Chondrocyte (in vitro differentiated cells): ENCODE results near the gene UTS2R. TPM values are rescaled to one million over a fixed set of nuclear protein-coding genes. Genes with fewer than 3 reads are reported as not detected.
"Not testable (repeated sequence)": the region's sequence is repeated elsewhere in the genome, so short reads cannot be mapped to it uniquely, and the experiment has no call there.

Experiments
- DNase-seq: peaks from one replicate; pipeline ENCODE4 v3.0.0; 2021; ENCODE audit warnings: mixed read lengths, low spot score
- H3K27ac Mint-ChIP-seq: one replicate; pipeline ENCODE4 v1.8.0; 2021; ENCODE audit warnings: mild to moderate bottlenecking, moderate library complexity, mixed read lengths; ENCODE audit not compliant: unreplicated experiment
- H3K27me3 Mint-ChIP-seq: 2 replicates; pipeline ENCODE4 v1.8.0; 2021; ENCODE audit warnings: low read depth, mixed read lengths
- H3K36me3 Mint-ChIP-seq: 2 replicates; pipeline ENCODE4 v1.8.0; 2021; ENCODE audit warnings: low read depth, mixed read lengths
- H3K4me1 Mint-ChIP-seq: 2 replicates; pipeline ENCODE4 v1.8.0; 2021; ENCODE audit warnings: low read depth, mild to moderate bottlenecking, mixed read lengths
- H3K4me3 Mint-ChIP-seq: one replicate; pipeline ENCODE4 v1.8.0; 2021; ENCODE audit warnings: mild to moderate bottlenecking, moderate library complexity, mixed read lengths; ENCODE audit not compliant: unreplicated experiment
- H3K9me3 Mint-ChIP-seq: 2 replicates; pipeline ENCODE4 v1.8.0; 2021; ENCODE audit warnings: low read depth, mixed read lengths
- CTCF ChIP-seq: fragments of 200-600 bp; sonication (generic); IDR thresholded peaks from 2 replicates; pipeline ENCODE4 v1.5.0; 2021; ENCODE audit warnings: antibody characterized with exemption, mild to moderate bottlenecking, moderate library complexity
- total RNA-seq: library from RNA; stranded (reverse); gene quantifications from 3 replicates; pipeline ENCODE4 v1.2.1, GENCODE V29; 2021

UTS2R gene
- total RNA-seq, 1 donor from 2014 or later, result not detected

DNA sequence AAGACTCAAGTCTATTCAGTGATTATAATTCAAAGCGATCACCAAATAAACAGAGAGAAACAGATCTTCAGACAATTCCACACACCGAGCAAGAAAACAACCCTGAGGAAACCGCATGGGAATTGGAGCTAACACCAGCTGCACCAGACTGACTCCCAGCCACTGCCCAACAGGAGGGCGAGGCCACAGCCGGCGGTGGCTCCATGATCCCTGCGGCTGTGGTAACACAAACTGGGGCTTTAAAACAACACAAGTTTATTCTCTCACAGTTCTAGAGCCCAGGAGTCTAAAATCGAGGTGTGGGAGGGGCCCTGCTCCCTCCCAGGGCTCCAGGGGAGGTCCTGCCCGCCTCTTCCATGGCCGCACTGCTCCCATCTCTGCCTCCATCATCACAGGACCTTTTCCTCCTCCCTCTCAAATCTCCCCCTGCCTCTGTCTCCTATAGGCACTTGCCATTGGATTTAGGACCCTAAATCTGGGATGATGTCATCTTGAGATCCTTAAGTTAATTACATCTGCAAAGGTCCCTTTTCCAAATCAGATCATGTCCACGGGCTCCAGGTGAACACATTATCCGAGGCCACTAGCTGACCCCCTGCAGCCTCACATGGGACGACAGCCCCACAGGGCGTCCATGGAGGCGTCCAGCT is 36.8 kb downstream of the UTS2R start:
- no peak for TF ChIP-seq CTCF
- peaks cover 13% of the 10 kb centered on the region for H3K4me1 Mint-ChIP-seq
- H3K36me3 Mint-ChIP-seq, result peaks cover 9% of the 10 kb centered on the region
- H3K4me3 Mint-ChIP-seq, result no peak overlapping the region
- DNase-seq, result no peak
- H3K9me3 Mint-ChIP-seq, result no peaks in the 10 kb centered on the region
- H3K27me3 Mint-ChIP-seq, result no peaks in the 10 kb centered on the region
- no peak overlapping the region for H3K27ac Mint-ChIP-seq

GRCh38 chr17:82408938-82409318 is 37.4 kb downstream of the UTS2R start:
- no peak for TF ChIP-seq CTCF
- Mint-ChIP-seq H3K27ac (no peak overlapping the region), H3K9me3 (no peaks in the 10 kb centered on the region), H3K4me3 (no peak overlapping the region), H3K36me3 (peaks cover 6% of the 10 kb centered on the region), H3K4me1 (peaks cover 13% of the 10 kb centered on the region), H3K27me3 (no peaks in the 10 kb centered on the region)
- no peak for DNase-seq

DNA sequence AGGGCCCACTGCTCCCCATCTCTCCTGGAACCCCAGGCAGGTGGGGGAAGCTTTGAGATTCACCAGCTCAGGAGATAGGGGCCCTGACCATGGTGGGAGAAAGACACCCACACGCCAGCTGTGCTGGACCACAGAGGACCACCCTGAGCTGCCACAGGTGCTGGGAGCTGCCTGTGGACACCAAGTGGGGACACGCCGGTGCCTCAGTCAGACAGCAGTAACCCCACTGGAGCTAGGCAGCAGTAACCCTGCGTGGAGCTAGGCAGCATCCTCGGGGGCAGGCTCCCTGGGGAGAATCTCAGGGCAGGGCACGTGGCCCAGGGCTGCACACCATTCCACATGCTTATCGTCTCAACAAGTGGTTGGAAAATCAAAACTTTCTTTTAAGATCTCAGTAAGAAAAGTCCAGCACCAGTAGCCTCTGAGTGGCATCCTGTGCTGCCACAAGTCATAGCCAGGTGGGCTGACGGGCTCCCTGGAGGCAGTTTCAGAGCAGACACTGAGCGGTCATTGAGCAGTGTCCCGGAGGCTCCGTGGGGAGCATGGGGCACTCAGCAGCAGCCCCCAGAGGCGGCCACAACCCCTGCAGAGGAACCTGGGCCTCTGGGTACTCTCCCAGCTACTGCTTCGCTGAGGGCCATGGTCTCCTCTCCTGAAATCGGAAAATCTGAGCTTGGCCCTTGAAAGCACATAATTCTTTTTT is 38.6 kb downstream of the UTS2R start:
- Mint-ChIP-seq H3K27ac (no peak overlapping the region), H3K4me3 (no peak overlapping the region), H3K4me1 (peaks cover 23% of the 10 kb centered on the region), H3K9me3 (no peaks in the 10 kb centered on the region), H3K36me3 (peaks cover 6% of the 10 kb centered on the region), H3K27me3 (no peaks in the 10 kb centered on the region)
- TF ChIP-seq CTCF, result no peak
- no peak for DNase-seq

DNA sequence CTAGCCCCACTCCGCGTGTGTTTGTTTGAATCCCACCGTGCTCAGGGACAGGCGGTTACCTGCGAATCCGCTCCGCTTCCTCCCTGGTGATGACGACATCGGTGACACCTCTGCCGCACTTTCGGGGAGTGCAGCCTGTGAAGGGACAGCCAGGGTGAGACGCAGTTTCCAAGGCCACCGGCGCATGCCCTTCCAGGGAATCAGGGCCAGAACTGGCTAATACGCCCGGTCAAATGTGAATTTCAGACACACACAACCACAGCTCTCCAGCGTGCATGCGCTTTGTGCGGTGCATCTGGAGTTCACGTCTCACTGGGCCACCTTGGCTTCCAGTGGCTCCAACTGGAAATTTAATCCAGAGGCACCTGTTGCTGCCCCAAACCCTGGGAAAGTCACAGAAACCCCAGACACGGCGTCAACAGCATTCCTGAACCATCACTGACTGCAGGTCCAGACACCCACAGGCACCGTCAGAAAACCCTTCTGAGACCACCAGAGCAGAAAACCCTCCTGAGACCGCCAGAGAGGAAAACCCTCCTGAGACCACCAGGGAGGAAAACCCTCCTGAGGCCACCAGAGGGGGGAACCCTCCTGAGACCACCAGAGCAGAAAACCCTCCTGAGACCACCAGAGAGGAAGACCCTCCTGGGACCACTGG is 40.0 kb downstream of the UTS2R start:
- Mint-ChIP-seq H3K4me3 (no peak overlapping the region), H3K27me3 (no peaks in the 10 kb centered on the region), H3K27ac (no peak overlapping the region), H3K36me3 (peaks cover 4% of the 10 kb centered on the region), H3K4me1 (peaks cover 23% of the 10 kb centered on the region), H3K9me3 (no peaks in the 10 kb centered on the region)
- no peak for DNase-seq
- no peak for TF ChIP-seq CTCF

- not testable (repeated sequence) for H3K4me3 Mint-ChIP-seq, H3K36me3 Mint-ChIP-seq, H3K9me3 Mint-ChIP-seq, H3K27me3 Mint-ChIP-seq, H3K27ac Mint-ChIP-seq, DNase-seq
- peaks cover 22% of the 10 kb centered on the region for H3K4me1 Mint-ChIP-seq
Measured at GRCh38 chr17:82412081-82412480, 40.5 kb downstream of the UTS2R start.
